Inferior parietal cortex (tissue), 1 donor: ENCODE data around the gene ZNF526.

Experiments
- DNase-seq: peaks from one replicate; pipeline ENCODE4 v3.0.0-alpha.2; 2016; ENCODE audit errors: extremely low spot score

Gene ZNF526, protein sequence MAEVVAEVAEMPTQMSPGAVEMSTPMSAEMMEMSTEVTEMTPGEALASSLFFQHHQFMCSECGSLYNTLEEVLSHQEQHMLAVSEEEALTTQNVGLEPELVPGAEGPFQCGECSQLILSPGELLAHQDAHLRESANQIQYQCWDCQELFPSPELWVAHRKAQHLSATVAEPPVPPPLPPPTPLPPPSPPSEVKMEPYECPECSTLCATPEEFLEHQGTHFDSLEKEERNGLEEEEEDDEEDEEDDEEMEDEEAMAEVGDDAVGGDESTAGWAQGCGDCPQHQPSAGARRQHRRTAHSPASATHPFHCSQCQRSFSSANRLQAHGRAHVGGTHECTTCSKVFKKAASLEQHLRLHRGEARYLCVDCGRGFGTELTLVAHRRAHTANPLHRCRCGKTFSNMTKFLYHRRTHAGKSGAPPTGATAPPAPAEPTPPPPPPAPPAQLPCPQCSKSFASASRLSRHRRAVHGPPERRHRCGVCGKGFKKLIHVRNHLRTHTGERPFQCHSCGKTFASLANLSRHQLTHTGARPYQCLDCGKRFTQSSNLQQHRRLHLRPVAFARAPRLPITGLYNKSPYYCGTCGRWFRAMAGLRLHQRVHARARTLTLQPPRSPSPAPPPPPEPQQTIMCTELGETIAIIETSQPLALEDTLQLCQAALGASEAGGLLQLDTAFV

DNA sequence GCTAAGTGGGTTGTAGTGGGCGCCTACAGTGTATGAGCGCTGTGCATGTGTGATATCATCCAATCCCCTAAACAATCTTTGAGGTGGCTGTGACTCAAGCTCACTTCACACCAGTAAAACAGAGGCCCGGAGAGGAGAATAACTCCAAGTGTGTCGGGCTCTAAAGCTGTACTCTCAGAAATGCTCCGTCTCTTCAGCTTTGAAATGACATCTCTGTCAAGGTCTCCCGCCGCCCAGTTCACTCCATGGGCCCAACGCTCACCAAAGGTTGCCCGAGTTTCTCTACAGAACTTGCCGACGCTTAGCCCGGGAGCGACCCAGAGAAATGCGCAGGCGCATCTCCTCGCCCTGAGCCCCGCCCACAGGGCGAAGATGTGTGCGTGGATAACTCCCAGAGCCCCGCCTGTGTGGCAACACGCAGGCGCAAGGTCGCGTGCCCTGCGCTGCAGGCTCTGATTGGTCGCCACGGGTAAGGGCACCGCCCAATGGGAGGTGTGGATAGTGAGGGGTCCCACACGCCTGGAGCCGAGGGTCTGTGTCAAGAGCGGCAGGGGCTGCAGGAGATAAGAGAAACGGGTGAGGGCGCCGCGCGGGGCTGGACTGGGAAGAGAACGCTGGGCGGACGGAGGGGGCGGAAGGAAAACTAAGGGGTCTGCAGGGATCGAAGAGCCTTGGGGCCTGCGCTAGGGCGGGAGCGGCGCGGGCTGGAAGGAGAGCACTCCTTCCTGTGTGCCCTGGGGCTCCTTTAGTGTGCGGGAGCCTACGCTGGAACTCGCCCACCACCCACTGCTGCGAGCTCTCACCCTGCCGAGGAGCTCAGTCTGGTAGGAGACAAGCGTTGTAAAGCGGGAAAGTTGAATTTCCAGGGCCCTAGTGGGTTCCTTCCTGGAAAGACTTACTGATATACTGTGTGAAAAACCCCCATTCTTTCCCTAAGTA, at the start of gene ZNF526:
Gene ZNF526, plus strand, starts transcription at position 501 of the 939 bp plus-strand sequence. CDS start 4,092 bp downstream, outside the sequence.
- DNase-seq: peak; percentile 99

GRCh38 chr19:42170715-42171114, 49.4 kb upstream of the ZNF526 start:
- no peak for DNase-seq

DNA sequence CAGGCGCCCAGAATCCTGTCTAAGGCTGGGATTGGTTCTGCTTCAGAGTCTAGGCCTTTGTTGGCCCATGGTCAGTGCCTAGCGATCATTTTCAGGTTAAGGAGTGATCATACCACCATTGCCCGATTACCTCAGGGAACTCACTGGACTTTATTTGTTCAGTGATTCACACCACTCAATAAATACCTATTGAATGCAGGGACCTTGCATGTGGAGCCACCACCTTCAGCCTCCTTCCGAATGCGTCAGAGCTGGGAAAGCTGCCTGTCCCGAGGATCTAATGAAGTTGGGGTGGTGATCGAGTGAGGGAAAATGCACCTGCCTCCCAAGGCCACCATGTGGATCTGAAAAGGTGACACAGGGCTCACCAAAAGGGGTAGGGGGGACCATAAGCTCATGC, 47.9 kb upstream of the ZNF526 start:
- no peak for DNase-seq

DNA sequence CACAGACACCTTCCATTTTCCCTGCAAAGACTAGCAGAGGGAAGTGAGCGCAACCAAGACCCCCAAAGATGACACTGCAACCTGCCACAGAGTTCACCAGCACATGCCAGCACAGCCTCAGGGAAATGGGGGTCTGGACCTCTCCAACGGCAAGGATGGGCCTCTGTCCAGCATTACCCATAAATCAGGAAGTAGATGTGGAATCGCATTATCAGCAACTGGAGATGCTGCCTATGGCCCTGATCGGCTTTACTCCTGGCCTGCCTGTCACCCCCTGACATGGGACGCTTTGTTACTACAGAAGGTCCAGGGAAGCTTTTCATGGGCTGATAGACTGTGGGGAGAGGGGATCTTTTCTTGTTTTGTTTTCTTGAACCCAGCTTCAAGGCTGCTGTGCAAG, 46.4 kb upstream of the ZNF526 start:
- DNase-seq: no peak

- DNase-seq: no peak
Observed at GRCh38 chr19:42174188-42174587, 45.9 kb upstream of the ZNF526 start.

DNA sequence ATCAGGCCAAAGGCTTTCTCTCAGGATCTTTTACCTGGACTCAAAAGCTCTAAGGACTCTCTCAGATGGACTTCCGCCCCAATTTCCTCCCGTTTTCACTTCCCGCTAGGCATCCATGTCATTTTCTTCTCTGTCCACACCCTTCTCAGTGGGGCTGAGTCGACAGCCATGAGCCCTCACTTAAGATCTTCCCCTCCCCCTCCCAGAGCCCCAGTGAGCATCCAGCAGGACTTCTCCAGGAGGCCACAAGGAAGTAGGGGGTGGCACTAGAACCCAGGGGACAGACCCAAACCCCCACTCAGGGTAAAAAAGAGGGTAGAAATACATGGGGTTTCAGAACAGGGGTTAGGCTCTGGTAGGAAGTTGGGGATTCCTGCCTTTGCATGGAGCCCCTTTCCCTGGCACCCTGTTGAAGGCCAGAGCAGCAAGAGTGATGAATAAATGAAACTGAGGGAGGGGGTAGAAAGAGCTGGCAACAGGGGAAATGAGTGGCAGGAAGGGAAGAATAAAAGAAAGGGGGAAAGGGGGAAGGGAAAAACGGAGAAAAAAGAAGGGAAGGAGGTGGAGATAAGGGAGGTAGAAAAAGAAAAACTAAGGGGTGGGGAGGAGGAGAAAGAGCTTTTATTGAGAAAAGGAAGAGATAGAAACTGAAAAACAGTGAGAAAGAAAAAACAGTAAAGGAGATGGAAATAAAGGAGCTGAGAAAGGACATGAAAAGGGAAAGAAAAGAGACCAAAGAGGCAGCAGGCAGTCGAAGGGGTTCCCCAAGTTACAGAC, 45.0 kb upstream of the ZNF526 start:
- DNase-seq: no peak

DNA sequence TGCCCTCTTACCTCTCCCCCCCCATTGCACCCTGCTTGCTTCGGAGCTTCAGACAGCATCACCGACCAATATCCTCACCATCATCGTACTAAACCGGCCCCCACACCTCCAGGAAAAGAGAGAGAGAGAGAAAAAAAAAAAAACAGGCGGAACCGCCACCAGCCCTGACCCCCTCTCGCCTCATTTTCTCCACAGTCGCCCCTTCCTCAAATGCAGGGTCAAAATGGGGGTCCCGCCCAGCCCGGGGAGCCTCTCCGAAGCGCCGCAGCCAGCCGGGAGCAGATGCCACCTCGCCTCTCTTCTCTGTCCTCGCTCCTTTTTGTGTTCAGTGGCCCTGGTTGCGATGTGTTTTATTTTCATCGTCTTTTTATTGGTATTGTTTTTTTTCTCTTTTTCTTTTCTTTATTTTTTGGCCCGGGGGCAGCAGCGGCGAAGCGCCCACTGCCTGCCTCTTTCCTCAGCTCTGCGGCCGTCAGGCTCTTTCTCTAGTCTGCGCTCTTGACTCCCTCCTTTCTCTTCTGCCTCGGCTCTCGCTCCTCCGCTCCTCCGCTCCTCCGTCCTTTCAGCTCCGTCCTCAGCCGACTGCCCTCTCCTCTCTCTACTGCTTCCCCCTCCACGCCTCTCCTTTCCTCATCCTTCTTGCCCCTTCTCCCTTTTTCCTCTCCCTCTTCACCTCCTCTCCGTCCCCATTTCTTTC, 44.0 kb upstream of the ZNF526 start:
- DNase-seq: no peak

- DNase-seq: peak; percentile 22
Observed at GRCh38 chr19:42176649-42176989, 43.5 kb upstream of the ZNF526 start.

- DNase-seq: peak; percentile 66
Observed at GRCh38 chr19:42176990-42177685, 43.0 kb upstream of the ZNF526 start.

DNA sequence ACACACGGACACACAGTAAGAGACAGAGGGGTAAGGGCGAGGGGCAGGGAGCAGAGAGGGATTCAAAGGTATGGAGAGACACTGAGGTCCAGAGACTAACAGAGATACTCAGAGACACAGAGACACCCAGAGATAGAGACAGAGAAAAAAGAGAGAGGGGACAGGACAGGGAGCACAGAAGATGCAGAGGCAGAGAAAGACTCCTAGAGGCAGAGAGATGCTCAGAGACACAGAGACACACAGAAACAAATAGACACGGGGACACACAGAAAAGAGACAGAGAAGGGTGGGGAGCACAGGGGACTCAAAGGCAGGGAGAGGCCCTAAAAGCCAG, 42.5 kb upstream of the ZNF526 start:
- no peak for DNase-seq

DNA sequence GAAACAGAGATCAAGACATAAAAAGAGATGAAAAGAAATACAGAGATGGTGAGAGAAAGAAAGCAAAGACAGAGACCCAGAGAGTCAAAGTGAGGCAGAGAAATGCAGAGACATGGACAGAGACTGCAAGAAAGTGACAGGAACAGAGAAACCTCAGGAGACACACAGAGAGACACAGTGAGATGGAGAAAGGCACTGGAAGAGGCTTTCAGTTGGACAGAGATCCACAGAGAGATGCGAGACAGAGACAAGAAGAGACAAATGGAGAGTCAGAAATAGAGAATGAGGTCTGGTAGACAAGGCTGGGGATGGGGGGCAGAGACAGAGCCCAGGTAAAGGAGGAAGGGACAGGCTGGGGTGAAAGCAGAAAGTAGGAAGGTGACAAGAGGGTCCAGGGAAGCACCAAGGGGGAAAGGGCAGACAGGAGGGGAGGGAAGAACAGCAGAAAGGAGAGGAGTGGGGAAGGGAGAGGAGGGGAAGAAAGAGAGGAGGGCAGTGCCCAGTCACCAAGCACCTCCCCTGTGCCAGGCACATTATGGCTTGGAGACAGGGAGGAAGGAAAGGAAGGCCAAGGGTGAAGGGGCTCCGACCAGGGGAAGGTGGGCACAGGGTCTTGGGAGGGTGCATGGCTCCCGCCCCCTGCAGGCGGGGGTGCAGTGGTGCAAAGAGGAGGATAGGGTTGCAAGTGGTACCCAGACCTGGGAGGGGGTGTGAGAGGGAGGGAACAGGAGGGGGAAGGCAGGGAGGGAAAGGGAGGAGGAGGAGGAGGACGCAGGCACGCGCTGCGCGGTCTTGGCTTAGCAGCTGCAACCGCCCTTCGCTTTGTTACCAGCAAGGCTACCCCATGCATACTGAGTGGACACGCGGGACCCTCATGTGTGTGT, 41.1 kb upstream of the ZNF526 start:
- DNase-seq: no peak

DNA sequence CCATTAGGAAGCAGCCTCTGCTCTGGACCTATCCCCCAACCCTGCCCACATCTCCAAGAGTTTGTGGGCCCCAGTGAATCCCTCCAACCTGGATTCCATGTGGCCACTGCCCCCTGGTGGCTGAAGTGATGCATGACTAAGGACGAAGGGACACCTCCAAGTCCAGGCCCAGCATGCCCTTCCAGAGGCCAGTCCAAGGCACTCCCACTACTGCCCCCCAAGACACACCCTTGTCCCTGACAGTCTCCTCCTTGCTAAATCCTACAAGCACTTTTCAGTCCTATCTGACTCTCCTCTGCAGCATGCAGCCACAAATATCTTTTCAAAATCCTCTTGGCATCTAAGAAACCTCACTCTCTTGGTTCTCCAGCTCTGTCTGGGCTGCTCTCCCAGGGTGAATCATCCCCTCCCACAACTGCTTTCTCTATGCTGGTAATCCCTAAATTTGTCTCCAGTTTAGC, 35.7 kb upstream of the ZNF526 start:
- peak; percentile 93 for DNase-seq

DNA sequence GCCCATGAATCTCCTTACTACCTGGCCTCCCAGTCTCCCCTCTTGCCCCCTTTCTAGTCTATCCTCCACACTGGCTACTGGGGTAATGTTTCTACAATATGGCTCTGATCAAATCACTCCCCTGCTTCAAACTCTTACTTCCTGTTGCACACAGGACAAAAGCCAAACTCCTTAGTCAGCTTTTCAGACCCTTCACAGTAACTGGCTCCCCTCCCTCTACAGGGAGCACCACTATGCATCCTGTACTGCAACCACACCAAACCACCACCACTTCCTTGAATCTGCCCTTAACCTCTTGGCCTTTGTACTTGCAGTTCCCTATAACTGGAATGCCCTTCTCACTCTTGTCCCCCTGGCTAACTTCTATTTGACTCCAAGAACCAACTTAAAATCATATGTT, 34.8 kb upstream of the ZNF526 start:
- DNase-seq: no peak

- DNase-seq: no peak
Observed at GRCh38 chr19:42188665-42189064, 31.4 kb upstream of the ZNF526 start.

GRCh38 chr19:42189133-42189532, 31.0 kb upstream of the ZNF526 start:
- no peak for DNase-seq

GRCh38 chr19:42191330-42191729, 28.8 kb upstream of the ZNF526 start:
- no peak for DNase-seq

- DNase-seq: no peak
Observed at GRCh38 chr19:42191855-42192254, 28.3 kb upstream of the ZNF526 start.

DNA sequence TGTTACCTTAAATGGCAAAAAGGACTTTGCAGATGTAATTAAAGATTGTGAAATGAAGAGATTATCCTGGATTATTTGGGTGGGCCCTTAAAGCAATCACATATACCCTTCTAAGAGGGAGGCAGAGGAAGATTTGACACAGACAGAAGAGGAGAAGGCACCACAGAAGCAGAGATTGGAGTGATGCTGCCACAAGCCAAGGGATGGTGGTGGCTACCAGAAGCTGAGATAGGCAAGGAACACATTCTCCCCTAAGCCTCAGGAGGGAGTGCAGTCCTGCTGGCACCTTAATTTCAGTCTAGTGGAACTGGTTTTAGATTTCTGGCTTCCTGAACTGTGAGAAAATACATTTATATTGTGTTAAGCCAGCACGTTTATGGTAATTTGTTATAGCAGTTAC, 26.8 kb upstream of the ZNF526 start:
- DNase-seq: no peak

GRCh38 chr19:42193706-42194105, 26.4 kb upstream of the ZNF526 start:
- no peak for DNase-seq
